HG03521 (cell line): ENCODE data around the gene ATAD2B.

ENCODE experiments used
- ATAC-seq: cut with Tn5 transposase; IDR thresholded peaks from one replicate; pipeline ENCODE4 v1.9.1; 2021; ENCODE audit warnings: mild to moderate bottlenecking, moderate library complexity; ENCODE audit not compliant: unreplicated experiment

Gene ATAD2B

GRCh38 chr2:23838996-23839395, 87.9 kb downstream of the ATAD2B start:
- ATAC-seq: no peak

- ATAC-seq: no peak
These were observed 88.3 kb downstream of the ATAD2B start for GRCh38 chr2:23838581-23838980.

- ATAC-seq: no peak
These were observed 89.1 kb downstream of the ATAD2B start for GRCh38 chr2:23837871-23838270.

- no peak for ATAC-seq
These were observed 89.9 kb downstream of the ATAD2B start for GRCh38 chr2:23836971-23837565.

- no peak for ATAC-seq
These were observed 90.4 kb downstream of the ATAD2B start for GRCh38 chr2:23836505-23836904.

GRCh38 chr2:23835988-23836387, 90.9 kb downstream of the ATAD2B start:
- no peak for ATAC-seq

GRCh38 chr2:23835423-23835822, 91.5 kb downstream of the ATAD2B start:
- no peak for ATAC-seq

GRCh38 chr2:23828986-23829385, 97.9 kb downstream of the ATAD2B start:
- ATAC-seq: no peak

- no peak for ATAC-seq
These were observed 98.5 kb downstream of the ATAD2B start for GRCh38 chr2:23828256-23828980.

- no peak for ATAC-seq
These were observed 99.6 kb downstream of the ATAD2B start for GRCh38 chr2:23827287-23827686.

- ATAC-seq: no peak
These were observed 100.2 kb downstream of the ATAD2B start for GRCh38 chr2:23826771-23827170.

GRCh38 chr2:23826040-23826439, 100.9 kb downstream of the ATAD2B start:
- no peak for ATAC-seq

GRCh38 chr2:23824777-23825212, 102.1 kb downstream of the ATAD2B start:
- ATAC-seq: no peak

GRCh38 chr2:23823863-23824262, 103.1 kb downstream of the ATAD2B start:
- ATAC-seq: no peak

- no peak for ATAC-seq
These were observed 112.0 kb downstream of the ATAD2B start for GRCh38 chr2:23814963-23815362.

- ATAC-seq: no peak
These were observed 113.5 kb downstream of the ATAD2B start for GRCh38 chr2:23813438-23813837.

- no peak for ATAC-seq
These were observed 117.8 kb downstream of the ATAD2B start for GRCh38 chr2:23809150-23809549.

- no peak for ATAC-seq
These were observed 120.2 kb downstream of the ATAD2B start for GRCh38 chr2:23806665-23807249.

GRCh38 chr2:23806201-23806600, 120.7 kb downstream of the ATAD2B start:
- ATAC-seq: no peak

GRCh38 chr2:23803965-23804542, 122.9 kb downstream of the ATAD2B start:
- ATAC-seq: no peak

GRCh38 chr2:23803264-23803964, 123.5 kb downstream of the ATAD2B start:
- ATAC-seq: no peak
